ENCODE measurements around the gene SMAD3.

GRCh38 chr15:67180035-67180434 is 114.6 kb downstream of the SMAD3 start:
- no peak for TF ChIP-seq POLR2A (IDR thresholded peaks at IDR 0.05; ENCODE audit: low read length)
- TF ChIP-seq GATA1 (IDR thresholded peaks at IDR 0.05; ENCODE audit: low read depth, low read length), result no peak

Measured in erythroblast (primary cell).